Tongue (tissue), 2 donors: Measurements from ENCODE around the gene ABCC4. TPM values are rescaled to one million over a fixed set of nuclear protein-coding genes. Genes with fewer than 3 reads are reported as not detected.

Source experiments
- DNase-seq: peaks from one replicate; pipeline ENCODE4 v3.0.0-alpha.2; 2015
- total RNA-seq: library from RNA; depleted of rRNA; stranded (reverse); fragments of >200 nt; gene quantifications from one replicate; pipeline ENCODE4 v1.2.3, GENCODE V29; 2014

ABCC4 gene, protein sequence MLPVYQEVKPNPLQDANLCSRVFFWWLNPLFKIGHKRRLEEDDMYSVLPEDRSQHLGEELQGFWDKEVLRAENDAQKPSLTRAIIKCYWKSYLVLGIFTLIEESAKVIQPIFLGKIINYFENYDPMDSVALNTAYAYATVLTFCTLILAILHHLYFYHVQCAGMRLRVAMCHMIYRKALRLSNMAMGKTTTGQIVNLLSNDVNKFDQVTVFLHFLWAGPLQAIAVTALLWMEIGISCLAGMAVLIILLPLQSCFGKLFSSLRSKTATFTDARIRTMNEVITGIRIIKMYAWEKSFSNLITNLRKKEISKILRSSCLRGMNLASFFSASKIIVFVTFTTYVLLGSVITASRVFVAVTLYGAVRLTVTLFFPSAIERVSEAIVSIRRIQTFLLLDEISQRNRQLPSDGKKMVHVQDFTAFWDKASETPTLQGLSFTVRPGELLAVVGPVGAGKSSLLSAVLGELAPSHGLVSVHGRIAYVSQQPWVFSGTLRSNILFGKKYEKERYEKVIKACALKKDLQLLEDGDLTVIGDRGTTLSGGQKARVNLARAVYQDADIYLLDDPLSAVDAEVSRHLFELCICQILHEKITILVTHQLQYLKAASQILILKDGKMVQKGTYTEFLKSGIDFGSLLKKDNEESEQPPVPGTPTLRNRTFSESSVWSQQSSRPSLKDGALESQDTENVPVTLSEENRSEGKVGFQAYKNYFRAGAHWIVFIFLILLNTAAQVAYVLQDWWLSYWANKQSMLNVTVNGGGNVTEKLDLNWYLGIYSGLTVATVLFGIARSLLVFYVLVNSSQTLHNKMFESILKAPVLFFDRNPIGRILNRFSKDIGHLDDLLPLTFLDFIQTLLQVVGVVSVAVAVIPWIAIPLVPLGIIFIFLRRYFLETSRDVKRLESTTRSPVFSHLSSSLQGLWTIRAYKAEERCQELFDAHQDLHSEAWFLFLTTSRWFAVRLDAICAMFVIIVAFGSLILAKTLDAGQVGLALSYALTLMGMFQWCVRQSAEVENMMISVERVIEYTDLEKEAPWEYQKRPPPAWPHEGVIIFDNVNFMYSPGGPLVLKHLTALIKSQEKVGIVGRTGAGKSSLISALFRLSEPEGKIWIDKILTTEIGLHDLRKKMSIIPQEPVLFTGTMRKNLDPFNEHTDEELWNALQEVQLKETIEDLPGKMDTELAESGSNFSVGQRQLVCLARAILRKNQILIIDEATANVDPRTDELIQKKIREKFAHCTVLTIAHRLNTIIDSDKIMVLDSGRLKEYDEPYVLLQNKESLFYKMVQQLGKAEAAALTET (N-terminal part only)
- total RNA-seq = 9.2 TPM

DNA sequence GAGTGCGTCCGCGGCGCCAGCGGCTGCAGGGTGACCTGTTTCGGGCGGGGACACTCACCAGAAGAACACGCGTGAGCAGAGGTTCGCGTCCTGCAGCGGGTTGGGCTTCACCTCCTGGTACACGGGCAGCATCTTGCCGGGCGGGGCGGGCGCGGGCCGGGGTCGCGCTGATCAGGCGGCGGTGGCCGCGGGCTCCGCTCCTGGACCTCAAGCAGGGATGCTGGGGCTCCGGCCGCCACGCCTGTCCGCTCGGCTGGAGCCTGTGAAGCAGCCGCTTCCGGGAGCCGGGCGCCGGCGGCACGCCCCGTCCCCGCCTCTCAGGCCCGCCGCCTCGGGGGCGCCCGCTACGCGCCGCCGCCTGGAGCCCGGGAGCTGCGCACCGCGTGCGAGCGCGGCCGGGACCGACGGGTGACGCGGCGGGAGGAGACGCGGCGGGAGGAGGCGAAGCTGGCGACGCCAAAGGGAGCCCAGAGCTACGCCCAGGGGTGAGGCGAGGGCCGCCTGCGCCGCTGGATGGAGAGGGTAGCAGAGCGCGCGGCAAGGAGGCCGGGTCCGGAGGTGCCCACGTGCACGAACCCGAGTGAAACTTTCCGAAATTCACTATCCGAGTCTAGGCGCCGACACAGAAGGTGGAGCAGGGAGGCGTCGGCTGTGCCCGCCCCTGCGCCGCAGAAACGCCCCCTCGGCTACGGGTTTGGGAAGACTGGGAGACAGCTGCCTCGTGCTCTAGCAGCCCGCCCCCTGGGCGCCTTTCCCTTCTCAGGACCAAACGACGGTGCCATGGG, at the start of gene ABCC4:
Gene ABCC4, minus strand, starts transcription at position 269 of the 785 bp plus-strand sequence. Its CDS starts 137 bp downstream, at position 132.
- peak; percentile 80 for DNase-seq

DNA sequence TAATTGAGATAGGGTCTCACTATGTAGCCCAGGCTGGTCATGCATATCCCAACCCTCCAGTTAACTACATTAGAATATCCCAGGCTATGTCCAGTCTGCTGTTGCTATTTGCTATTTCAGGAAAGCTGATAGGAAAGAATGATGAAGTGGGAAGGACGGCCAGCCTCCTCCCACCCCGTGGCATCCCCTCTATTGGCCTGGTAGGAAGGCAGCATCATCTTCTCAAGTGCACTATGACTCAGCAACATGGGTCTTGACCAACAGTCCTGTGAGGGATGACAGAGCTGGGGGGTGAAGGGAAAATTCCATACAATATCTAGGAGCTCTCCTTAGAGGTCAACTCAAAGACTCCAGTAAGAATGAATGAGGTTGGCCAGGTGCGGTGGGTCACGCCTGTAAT, 48.0 kb upstream of the ABCC4 start:
- DNase-seq = no peak

DNA sequence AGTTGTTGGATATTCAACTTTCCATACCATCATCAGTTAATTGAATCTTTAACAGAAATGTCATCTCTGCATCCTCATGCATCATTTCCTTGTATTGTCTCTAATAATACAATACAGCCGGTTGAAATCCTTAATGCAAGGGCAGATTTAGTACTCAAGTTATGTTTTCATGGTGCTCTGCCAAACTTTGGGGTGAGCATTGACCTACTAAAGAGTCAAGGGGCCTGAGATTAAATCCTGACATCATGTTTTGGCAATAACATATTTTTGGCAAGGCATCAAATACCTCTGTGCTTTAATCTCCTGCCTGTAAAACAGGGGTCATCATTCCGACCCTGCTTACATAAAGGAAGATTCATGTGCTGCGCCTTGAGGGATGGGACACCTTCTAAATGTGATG, 42.7 kb upstream of the ABCC4 start:
- no peak for DNase-seq

- no peak for DNase-seq
Observed at GRCh38 chr13:95341441-95341840, 40.2 kb upstream of the ABCC4 start.

DNA sequence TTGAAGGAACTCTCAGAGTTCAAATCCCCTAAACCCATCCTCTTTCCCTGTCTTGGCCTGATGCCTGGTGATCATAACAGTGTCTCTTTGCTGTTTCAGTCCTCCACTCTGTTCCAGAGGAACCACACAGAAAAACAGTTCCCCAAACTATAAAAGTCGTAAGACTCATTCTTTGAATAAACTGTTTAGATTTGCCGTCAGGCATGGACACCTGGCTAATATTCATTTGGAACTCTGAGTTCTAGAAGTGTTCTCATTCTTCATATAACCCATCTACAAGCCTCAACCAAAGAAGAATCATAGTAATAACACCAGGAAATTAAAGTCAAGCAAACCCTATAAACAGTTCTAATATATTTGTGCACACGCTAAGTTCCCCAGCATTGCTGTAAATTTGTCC, 37.7 kb upstream of the ABCC4 start:
- DNase-seq = no peak

GRCh38 chr13:95337597-95337996, 36.3 kb upstream of the ABCC4 start:
- no peak for DNase-seq

GRCh38 chr13:95335667-95336066, 34.4 kb upstream of the ABCC4 start:
- DNase-seq = no peak

GRCh38 chr13:95328386-95328785, 27.1 kb upstream of the ABCC4 start:
- no peak for DNase-seq

GRCh38 chr13:95327190-95327589, 25.9 kb upstream of the ABCC4 start:
- no peak for DNase-seq

- DNase-seq = no peak
Observed at GRCh38 chr13:95326695-95327094, 25.4 kb upstream of the ABCC4 start.

DNA sequence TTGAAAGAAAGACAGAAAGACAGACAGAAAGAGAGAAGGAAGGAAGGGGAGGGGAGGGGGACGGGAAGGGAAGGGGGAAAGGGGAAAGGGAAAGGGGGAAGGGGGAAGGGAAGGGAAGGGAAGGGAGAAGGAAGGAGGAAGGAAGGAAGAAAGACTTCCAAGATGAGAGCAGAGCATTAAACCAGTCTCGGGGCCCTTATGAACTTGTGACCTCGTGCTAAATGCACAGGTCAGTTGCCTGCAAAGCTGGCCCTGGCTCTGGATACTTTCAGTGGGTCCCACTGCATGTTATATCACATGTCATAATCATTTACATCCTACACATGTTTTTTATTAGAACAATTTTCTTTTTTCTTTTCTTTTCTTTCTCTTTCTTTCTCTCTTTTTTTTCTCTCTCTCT, 24.2 kb upstream of the ABCC4 start:
- DNase-seq = no peak

GRCh38 chr13:95323930-95324662, 22.8 kb upstream of the ABCC4 start:
- DNase-seq = no peak

- no peak for DNase-seq
Observed at GRCh38 chr13:95319551-95320274, 18.5 kb upstream of the ABCC4 start.

DNA sequence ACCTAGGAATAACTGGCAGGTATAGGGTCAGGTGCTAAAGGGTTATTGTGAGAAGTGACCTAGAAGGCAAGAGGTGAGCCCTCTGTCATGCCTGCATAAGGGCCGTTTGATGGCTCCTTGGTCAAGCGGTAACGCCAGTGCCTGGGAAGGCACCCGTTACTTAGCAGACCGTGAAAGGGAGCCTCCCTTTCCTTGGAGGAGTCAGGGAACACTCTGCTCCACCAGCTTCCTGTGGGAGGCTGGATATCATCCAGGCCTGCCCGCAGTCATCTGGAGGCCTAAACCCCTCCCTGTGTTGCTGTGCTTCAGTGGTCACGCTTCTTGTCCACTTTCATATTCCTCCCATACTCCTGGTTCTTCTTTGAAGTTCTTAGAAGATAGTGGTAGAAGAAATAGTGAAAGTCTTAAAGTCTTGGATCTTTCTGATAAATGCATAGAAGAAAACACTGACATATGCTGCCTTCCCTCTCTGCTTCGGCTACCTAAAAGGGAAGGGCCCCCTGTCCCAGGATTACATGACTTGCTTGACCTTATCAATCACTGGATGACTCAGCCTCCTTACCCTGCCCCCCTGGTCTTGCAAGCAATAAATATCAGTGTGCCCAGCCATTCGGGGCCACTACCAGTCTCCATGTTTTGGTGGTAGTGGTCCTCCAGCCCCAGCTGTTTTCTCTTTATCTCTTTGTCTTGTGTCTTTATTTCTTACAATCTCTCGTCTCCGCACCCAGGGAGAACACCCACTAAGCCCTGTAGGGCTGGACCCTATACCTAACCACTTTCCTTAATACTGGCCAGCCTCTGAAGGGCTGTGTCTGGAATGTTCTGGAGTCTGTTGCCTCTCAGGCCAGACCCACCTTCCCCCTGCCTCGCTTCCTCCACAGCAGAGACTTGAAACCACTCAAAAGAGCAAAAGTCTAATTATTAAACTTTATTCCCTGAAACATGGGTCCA, 16.1 kb upstream of the ABCC4 start:
- DNase-seq = no peak

GRCh38 chr13:95315752-95316151, 14.5 kb upstream of the ABCC4 start:
- DNase-seq = no peak

- DNase-seq = no peak
Observed at GRCh38 chr13:95307507-95307906, 6.3 kb upstream of the ABCC4 start.

GRCh38 chr13:95304453-95304852, 3.2 kb upstream of the ABCC4 start:
- no peak for DNase-seq

DNA sequence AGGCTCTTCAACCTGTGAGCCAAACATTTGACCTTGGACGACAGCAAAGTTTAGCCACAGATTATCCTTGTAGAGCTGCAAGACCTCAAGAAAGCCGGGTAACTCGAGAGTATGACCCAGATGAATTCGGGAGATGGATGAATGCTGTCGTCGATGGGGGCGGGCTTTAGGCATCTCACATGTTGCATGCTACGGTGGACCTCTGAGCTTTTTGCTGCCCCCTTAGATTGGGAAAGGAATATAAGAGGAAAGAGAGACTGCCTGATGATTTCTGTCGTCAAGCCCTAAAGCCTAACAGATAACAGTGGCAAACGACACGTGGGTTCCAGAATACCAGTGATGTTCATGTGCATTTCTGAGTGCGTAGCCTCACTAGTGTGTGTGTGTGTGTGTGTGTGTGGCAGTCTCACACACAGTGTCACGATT, 730 bp upstream of the ABCC4 start:
- no peak for DNase-seq

GRCh38 chr13:95300625-95301182, 547 bp downstream of the ABCC4 start:
- DNase-seq = peak; percentile 71
